GM21529 (cell line): ENCODE results near the gene FAM187B.

Experiments
- ATAC-seq: cut with Tn5 transposase; IDR thresholded peaks from one replicate; pipeline ENCODE4 v1.9.1; 2021; ENCODE audit not compliant: unreplicated experiment

The FAM187B gene

GRCh38 chr19:35179830-35180229, 48.7 kb downstream of the FAM187B start:
- no peak for ATAC-seq

- ATAC-seq = no peak
Observed at GRCh38 chr19:35178701-35179100, 49.8 kb downstream of the FAM187B start.

DNA sequence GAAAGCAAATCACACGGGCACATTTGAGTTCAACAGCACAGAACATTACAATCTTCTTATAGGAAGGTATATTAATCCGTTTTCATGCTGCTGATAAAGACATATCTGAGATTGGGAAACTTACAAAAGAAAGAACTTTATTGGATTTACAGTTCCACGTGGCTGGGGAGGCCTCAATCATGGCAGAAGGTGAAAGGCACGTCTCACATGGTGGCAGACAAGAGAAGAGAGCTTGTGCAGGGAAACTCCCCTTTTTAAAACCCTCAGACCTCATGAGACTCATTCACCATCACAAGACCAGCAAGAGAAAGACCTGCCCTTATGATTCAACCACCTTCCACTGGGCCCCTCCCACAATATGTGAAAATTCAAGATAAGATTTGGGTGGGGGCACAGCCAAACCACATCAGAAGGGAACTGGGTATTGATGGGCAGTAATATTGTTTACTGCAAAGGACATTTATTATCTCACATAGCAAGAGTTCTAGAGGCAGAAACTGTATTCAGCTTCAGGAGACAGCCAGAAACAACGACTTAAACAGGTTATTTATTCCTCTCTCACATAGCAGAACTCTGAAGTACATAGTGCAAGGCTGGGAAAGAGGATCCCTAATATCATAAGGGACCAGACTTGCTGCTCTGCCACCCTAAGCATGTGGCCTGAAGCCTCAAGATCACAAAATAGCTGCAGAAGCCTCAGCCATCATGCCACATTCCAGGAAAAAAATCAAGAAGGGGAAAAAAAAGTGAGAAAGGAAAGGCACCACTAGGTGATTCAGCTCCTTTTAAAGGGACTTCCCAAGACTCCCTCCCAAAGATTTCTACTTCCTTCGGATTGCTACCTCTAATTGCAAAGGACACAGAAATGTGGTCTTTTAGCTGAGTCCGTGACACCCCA, 50.9 kb downstream of the FAM187B start:
- no peak for ATAC-seq

DNA sequence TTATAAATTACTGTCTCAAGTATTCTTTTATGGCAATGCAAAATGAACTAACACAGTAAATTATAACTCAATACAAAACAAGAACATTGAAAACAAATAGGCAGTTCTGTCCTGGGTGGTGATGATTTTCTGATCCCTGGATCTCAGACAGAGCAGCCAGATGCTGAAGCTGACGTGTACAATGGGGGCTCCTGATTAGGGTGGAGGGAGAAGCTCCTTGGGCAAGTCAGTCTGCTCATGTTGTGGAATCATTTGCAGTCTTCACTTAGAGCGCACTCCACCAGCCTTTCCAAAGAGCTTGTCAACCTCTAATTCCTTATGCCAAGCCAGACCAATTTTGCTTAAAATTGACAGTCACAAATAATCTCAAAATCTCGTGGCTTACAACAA, 52.4 kb downstream of the FAM187B start:
- no peak for ATAC-seq
